Measurements from ENCODE around the gene TPSD1. TPM values are rescaled to one million over a fixed set of nuclear protein-coding genes. Genes with fewer than 3 reads are reported as not detected.

Gene TPSD1
- total and polyA plus RNA-seq, 10 of the 15 experiments (the other 5 are each of a cell fraction or from before 2014, with no cell fraction given) = not detected

GRCh38 chr16:1290063-1290501 lies 34.2 kb downstream of the TPSD1 start:
- Histone ChIP-seq H4K20me1 (ENCODE audit: control insufficient read depth, insufficient read depth) (no peaks in the 10 kb centered on the region), H3K4me1 (ENCODE audit: control insufficient read depth, insufficient read depth, low read length) (no peaks in the 10 kb centered on the region), H3K79me2 (ENCODE audit: control insufficient read depth, insufficient read depth, low read length) (no peaks in the 10 kb centered on the region), H2AFZ (ENCODE audit: control insufficient read depth, low read depth, low read length) (no peak overlapping the region), H3K36me3 (ENCODE audit: control insufficient read depth in 2 of 2, insufficient read depth in 2 of 2, low read length in 1 of 2) (no peaks in the 10 kb centered on the region), H3K27me3 (replicated peaks in 1 of 2; ENCODE audit: control insufficient read depth in 2 of 2, insufficient read depth in 2 of 2, low read length in 1 of 2) (no peaks in the 10 kb centered on the region; a peak in 2 of 4 replicates), H3K9ac (ENCODE audit: control insufficient read depth, insufficient read depth, low read length) (no peak overlapping the region), H3K4me3 (no peak overlapping the region), H3K27ac (ENCODE audit: control insufficient read depth, insufficient read depth) (no peak overlapping the region), H3K4me2 (ENCODE audit: control insufficient read depth, insufficient read depth) (no peak overlapping the region), H3K9me3 (replicated peaks; ENCODE audit: control insufficient read depth, insufficient read depth, low read length) (no peaks in the 10 kb centered on the region)
- intact Hi-C loops (cut with micrococcal nuclease; ENCODE audit: unreplicated experiment) (no loop called here), in situ Hi-C loops (cut with MboI) (no loop called here)
- FAIRE-seq = no peak
- WGBS (ENCODE audit: insufficient coverage, insufficient replicate concordance, low lambda C conversion rate, missing lambda C conversion rate) = 10% methylated on average over 18 of the region's 22 CpGs
- ChIA-PET POLR2A (no interaction called here), RAD21 (ENCODE audit: unreplicated experiment) (no interaction called here), SMC1A (ENCODE audit: uncharacterized antibody, unreplicated experiment) (no interaction called here), CTCF (interaction anchor here (2.0 kb wide), 1 partner anchor 10 kb away, joined by 7 read pairs; no protein-coding TSS in a partner anchor)
- ATAC-seq = no peak
- no peak for DNase-seq (ENCODE audit: low read depth, low spot score)
- TF ChIP-seq FOS (IDR thresholded peaks at IDR 0.05; ENCODE audit: borderline replicate concordance, extremely low read depth, insufficient read length) (no peak), CEBPZ (IDR thresholded peaks at IDR 0.05; ENCODE audit: low read depth, low read length) (no peak), SMAD5 (IDR thresholded peaks at IDR 0.05; ENCODE audit: low read depth) (no peak), RUNX3 (IDR thresholded peaks at IDR 0.05; ENCODE audit: low read length) (no peak), KAT2A (conservative IDR thresholded peaks at IDR 0.05; ENCODE audit: control insufficient read depth, low read depth, low read length) (no peak), JUNB (IDR thresholded peaks at IDR 0.05) (no peak), TAF1 (IDR thresholded peaks at IDR 0.05; ENCODE audit: borderline replicate concordance, low read depth, low read length) (no peak), ESRRA (IDR thresholded peaks at IDR 0.05; ENCODE audit: low read length) (no peak)
- BruUV-seq (replicated peaks) = no TSS peak
